ENCODE data around the gene NENF.
"Not testable (repeated sequence)": the region's sequence is repeated elsewhere in the genome, so short reads cannot be mapped to it uniquely, and the experiment has no call there.

GRCh38 chr1:212475831-212476230, 43.1 kb downstream of the NENF start:
- not testable (repeated sequence) for TF ChIP-seq CTCF, POLR2A (IDR thresholded peaks at IDR 0.05)
